GM13976 (cell line): ENCODE results near the gene UEVLD.

Source experiments
- DNase-seq: peaks from one replicate; pipeline ENCODE4 v3.0.0; 2012; ENCODE audit warnings: low spot score
- CTCF ChIP-seq: IDR thresholded peaks from 2 replicates; pipeline ENCODE4 v1.5.1; 2012; ENCODE audit warnings: borderline replicate concordance, mild to moderate bottlenecking; ENCODE audit not compliant: insufficient read depth; ENCODE audit errors: extremely low read depth, missing control alignments, control extremely low read depth
- in situ Hi-C: fragments of 300-500 bp; cut with MboI; formaldehyde crosslinking; loops from one replicate; pipeline ENCODE4 v1.12.0; 2022; ENCODE audit warnings: low sequenced_read_pairs, mixed read lengths, inconsistent platforms; ENCODE audit not compliant: unreplicated experiment

The UEVLD gene

GRCh38 chr11:18588297-18589252, at the start of gene UEVLD:
Gene UEVLD, minus strand, starts transcription at chr11:18588734. Its CDS starts 80 bp downstream, at chr11:18588654.
- TF ChIP-seq CTCF, result no peak
- in situ Hi-C loops, result no loop called here
- DNase-seq, result peak; percentile 87

GRCh38 chr11:18634140-18635032, 45.9 kb upstream of the UEVLD start, which contains the start of gene SPTY2D1:
Gene SPTY2D1, minus strand, starts transcription at chr11:18634342. Its CDS starts 85 bp downstream, at chr11:18634257.
- no peak for TF ChIP-seq CTCF
- in situ Hi-C loops, result no loop called here
- DNase-seq, result peak; percentile 96

GRCh38 chr11:18633256-18634139, 45.0 kb upstream of the UEVLD start:
- DNase-seq, result peak; percentile 38
- no peak for TF ChIP-seq CTCF
- in situ Hi-C loops, result no loop called here

GRCh38 chr11:18632841-18633240, 44.3 kb upstream of the UEVLD start:
- in situ Hi-C loops, result no loop called here
- TF ChIP-seq CTCF, result no peak
- DNase-seq, result no peak

- no peak for DNase-seq
- no peak for TF ChIP-seq CTCF
- in situ Hi-C loops, result no loop called here
These were observed 35.6 kb upstream of the UEVLD start for GRCh38 chr11:18624161-18624560.
